Neural progenitor cell (in vitro differentiated cells): ENCODE measurements around the gene PDE7B. TPM values are rescaled to one million over a fixed set of nuclear protein-coding genes. Genes with fewer than 3 reads are reported as not detected.
A peak's percentile ranks its signal among the peaks of the same experiment; 100 is the strongest.

Source experiments
- DNase-seq: peaks from one replicate; pipeline ENCODE4 v3.0.0-alpha.2; 2016; ENCODE audit warnings: low spot score
- H2AFZ ChIP-seq: fragments of 200-600 bp; sonication (generic); replicated peaks from 2 replicates; pipeline ENCODE4 v1.6.1; 2016; ENCODE audit warnings: antibody characterized with exemption
- H3F3A ChIP-seq: fragments of 200-600 bp; sonication (generic); 2 replicates; pipeline ENCODE4 v1.6.1; 2016; ENCODE audit warnings: antibody characterized with exemption, low read depth
- H3K27ac ChIP-seq: fragments of 200-600 bp; sonication (generic); 2 replicates; pipeline ENCODE4 v1.5.1; 2016; ENCODE audit warnings: mild to moderate bottlenecking
- H3K27me3 ChIP-seq: fragments of 200-600 bp; sonication (generic); 2 replicates; pipeline ENCODE4 v1.6.1; 2016; ENCODE audit warnings: mild to moderate bottlenecking, moderate library complexity
- H3K36me3 ChIP-seq: fragments of 200-600 bp; sonication (generic); 2 replicates; pipeline ENCODE4 v1.5.1; 2016
- H3K4me1 ChIP-seq: fragments of 200-600 bp; sonication (generic); 2 replicates; pipeline ENCODE4 v1.6.1; 2016; ENCODE audit warnings: mixed run types
- H3K4me2 ChIP-seq: fragments of 200-600 bp; sonication (generic); 2 replicates; pipeline ENCODE4 v1.6.1; 2016
- H3K4me3 ChIP-seq: fragments of 200-600 bp; sonication (generic); 2 replicates; pipeline ENCODE4 v1.5.1; 2016
- H3K79me2 ChIP-seq: fragments of 200-600 bp; sonication (generic); 2 replicates; pipeline ENCODE4 v1.6.1; 2016; ENCODE audit warnings: low read depth
- H3K9ac ChIP-seq: fragments of 200-600 bp; sonication (generic); 2 replicates; pipeline ENCODE4 v1.6.1; 2016
- H3K9me3 ChIP-seq: fragments of 200-600 bp; sonication (generic); 2 replicates; pipeline ENCODE4 v1.5.1; 2016; ENCODE audit warnings: low read depth
- H4K20me1 ChIP-seq: fragments of 200-600 bp; sonication (generic); 2 replicates; pipeline ENCODE4 v1.6.1; 2016; ENCODE audit warnings: low read depth
- H3K27ac Mint-ChIP-seq: 3 replicates; pipeline ENCODE4 v1.8.0; 2021; ENCODE audit warnings: mixed read lengths
- H3K27me3 Mint-ChIP-seq: 2 replicates; pipeline ENCODE4 v1.8.0; 2022; ENCODE audit warnings: low read depth, mild to moderate bottlenecking, inconsistent platforms, moderate library complexity, mixed read lengths; ENCODE audit not compliant: insufficient read depth
- H3K36me3 Mint-ChIP-seq: 3 replicates; pipeline ENCODE4 v1.8.0; 2021; ENCODE audit warnings: mixed read lengths
- H3K4me1 Mint-ChIP-seq: 3 replicates; pipeline ENCODE4 v1.8.0; 2021; ENCODE audit warnings: mixed read lengths
- H3K4me3 Mint-ChIP-seq: 3 replicates; pipeline ENCODE4 v1.8.0; 2021; ENCODE audit warnings: mild to moderate bottlenecking, moderate library complexity, mixed read lengths
- H3K9me3 Mint-ChIP-seq: 3 replicates; pipeline ENCODE4 v1.8.0; 2020; ENCODE audit warnings: mixed read lengths
- CTCF ChIP-seq: fragments of 200-600 bp; sonication (generic); IDR thresholded peaks from 2 replicates; pipeline ENCODE4 v1.5.1; 2017; ENCODE audit warnings: antibody characterized with exemption, mild to moderate bottlenecking
- EZH2 ChIP-seq: fragments of 200-600 bp; sonication (generic); IDR thresholded peaks from 2 replicates; pipeline ENCODE4 v1.6.1; 2017; ENCODE audit warnings: antibody characterized with exemption, mild to moderate bottlenecking, moderate library complexity
- EZH2phosphoT487 ChIP-seq: fragments of 200-600 bp; sonication (generic); IDR thresholded peaks from 2 replicates; pipeline ENCODE4 v1.6.1; 2017; ENCODE audit warnings: antibody characterized with exemption
- total RNA-seq: library from RNA; depleted of rRNA; stranded (reverse); fragments of >200 nt; gene quantifications from 2 replicates; pipeline ENCODE4 v1.2.3, GENCODE V29; 2015; ENCODE audit warnings: low replicate concordance

PDE7B gene
- total RNA-seq, 1 donor from 2014 or later: 0.04 TPM

- Mint-ChIP-seq H3K27me3 (peaks cover 2% of the 10 kb centered on the region), H3K27ac (no peak overlapping the region), H3K4me1 (peaks cover under 1% of the 10 kb centered on the region), H3K9me3 (no peaks in the 10 kb centered on the region), H3K4me3 (no peak overlapping the region), H3K36me3 (no peaks in the 10 kb centered on the region)
- H3F3A ChIP-seq: no peaks in the 10 kb centered on the region
- TF ChIP-seq EZH2: no peak
- no peak for TF ChIP-seq EZH2phosphoT487
- TF ChIP-seq CTCF: no peak
- H3K27me3 ChIP-seq: no peaks in the 10 kb centered on the region
- no peaks in the 10 kb centered on the region for H3K9me3 ChIP-seq
- no peaks in the 10 kb centered on the region for H3K36me3 ChIP-seq
- H3K4me2 ChIP-seq: no peak overlapping the region
- no peak overlapping the region for H3K4me3 ChIP-seq
- H3K4me1 ChIP-seq: no peaks in the 10 kb centered on the region
- no peaks in the 10 kb centered on the region for H3K79me2 ChIP-seq
- H4K20me1 ChIP-seq: no peaks in the 10 kb centered on the region
- DNase-seq: no peak
- no peak overlapping the region for H2AFZ ChIP-seq
- no peak overlapping the region for H3K27ac ChIP-seq
- no peak overlapping the region for H3K9ac ChIP-seq
These were observed 19.2 kb downstream of the PDE7B start for GRCh38 chr6:135870722-135871121.

- Mint-ChIP-seq H3K27me3 (peaks cover 2% of the 10 kb centered on the region), H3K4me1 (peaks cover 3% of the 10 kb centered on the region), H3K9me3 (no peaks in the 10 kb centered on the region), H3K4me3 (no peak overlapping the region), H3K27ac (no peak overlapping the region), H3K36me3 (no peaks in the 10 kb centered on the region)
- H3K79me2 ChIP-seq: no peaks in the 10 kb centered on the region
- H3F3A ChIP-seq: no peaks in the 10 kb centered on the region
- no peak for DNase-seq
- no peaks in the 10 kb centered on the region for H3K36me3 ChIP-seq
- H3K4me3 ChIP-seq: no peak overlapping the region
- H4K20me1 ChIP-seq: no peaks in the 10 kb centered on the region
- H3K27ac ChIP-seq: no peak overlapping the region
- H3K4me1 ChIP-seq: no peaks in the 10 kb centered on the region
- no peak for TF ChIP-seq EZH2
- no peak for TF ChIP-seq EZH2phosphoT487
- no peak for TF ChIP-seq CTCF
- no peak overlapping the region for H3K9ac ChIP-seq
- no peak overlapping the region for H2AFZ ChIP-seq
- H3K27me3 ChIP-seq: no peaks in the 10 kb centered on the region
- no peak overlapping the region for H3K4me2 ChIP-seq
- H3K9me3 ChIP-seq: no peaks in the 10 kb centered on the region
These were observed 19.8 kb downstream of the PDE7B start for GRCh38 chr6:135871296-135871695.

- Mint-ChIP-seq H3K9me3 (no peaks in the 10 kb centered on the region), H3K36me3 (no peaks in the 10 kb centered on the region), H3K4me1 (peaks cover 3% of the 10 kb centered on the region), H3K27me3 (peaks cover 2% of the 10 kb centered on the region), H3K27ac (no peak overlapping the region), H3K4me3 (no peak overlapping the region)
- Histone ChIP-seq H3K9me3 (no peaks in the 10 kb centered on the region), H3K36me3 (no peaks in the 10 kb centered on the region), H3K4me2 (no peak overlapping the region), H3K27me3 (no peaks in the 10 kb centered on the region), H3K79me2 (no peaks in the 10 kb centered on the region), H4K20me1 (no peaks in the 10 kb centered on the region), H3K27ac (no peak overlapping the region), H3F3A (no peaks in the 10 kb centered on the region), H2AFZ (no peak overlapping the region), H3K9ac (no peak overlapping the region), H3K4me1 (no peaks in the 10 kb centered on the region), H3K4me3 (no peak overlapping the region)
- TF ChIP-seq CTCF (no peak), EZH2 (no peak), EZH2phosphoT487 (no peak)
- DNase-seq: no peak
These were observed 20.4 kb downstream of the PDE7B start for GRCh38 chr6:135871878-135872277.

GRCh38 chr6:135875446-135875845 is 23.9 kb downstream of the PDE7B start:
- Histone ChIP-seq H2AFZ (peak overlapping the region; percentile 6), H3K79me2 (no peaks in the 10 kb centered on the region), H3K27me3 (no peaks in the 10 kb centered on the region), H3K4me1 (no peaks in the 10 kb centered on the region), H3K36me3 (no peaks in the 10 kb centered on the region), H3K27ac (no peak overlapping the region), H3K4me3 (no peak overlapping the region), H3F3A (no peaks in the 10 kb centered on the region), H3K4me2 (no peak overlapping the region), H3K9ac (no peak overlapping the region), H3K9me3 (no peaks in the 10 kb centered on the region), H4K20me1 (no peaks in the 10 kb centered on the region)
- H3K4me1 Mint-ChIP-seq: peaks cover 9% of the 10 kb centered on the region
- DNase-seq: no peak
- no peaks in the 10 kb centered on the region for H3K36me3 Mint-ChIP-seq
- H3K9me3 Mint-ChIP-seq: no peaks in the 10 kb centered on the region
- no peaks in the 10 kb centered on the region for H3K27me3 Mint-ChIP-seq
- H3K27ac Mint-ChIP-seq: no peak overlapping the region
- TF ChIP-seq EZH2phosphoT487 (no peak), CTCF (no peak), EZH2 (no peak)
- H3K4me3 Mint-ChIP-seq: no peak overlapping the region
